Esophagus squamous epithelium (tissue), 5 donors: ENCODE measurements around the gene KPNB1. TPM values are rescaled to one million over a fixed set of nuclear protein-coding genes. Genes with fewer than 3 reads are reported as not detected.

Experiments
- DNase-seq: peaks from one replicate; lab custom pipeline; 2025; lab: John Stamatoyannopoulos, UW
- H3K27ac ChIP-seq, 4 donors: fragments of 200-600 bp; sonication (generic); one replicate each; pipeline ENCODE4 v1.5.1; 2016 to 2019; ENCODE audit warnings: mild to moderate bottlenecking in 1 of 4
- H3K27me3 ChIP-seq, 4 donors: fragments of 200-600 bp; sonication (generic); 1 replicate in 3 of 4; 2 replicates in 1 of 4; pipeline versions ENCODE4 v1.5.1 to v1.6.0; 2017 to 2021; ENCODE audit warnings: antibody characterized with exemption in 1 of 4
- H3K36me3 ChIP-seq, 3 donors: fragments of 200-600 bp; sonication (generic); one replicate each; pipeline ENCODE4 v1.5.1; 2016 to 2019
- H3K4me1 ChIP-seq, 3 donors: fragments of 200-600 bp; sonication (generic); one replicate each; pipeline ENCODE4 v1.5.1; 2017 to 2019
- H3K4me3 ChIP-seq, 4 donors: fragments of 200-600 bp; sonication (generic); 1 replicate in 3 of 4; 2 replicates in 1 of 4; pipeline ENCODE4 v1.5.1; 2016 to 2019; ENCODE audit warnings: mild to moderate bottlenecking in 2 of 4, moderate library complexity in 1 of 4
- H3K9me3 ChIP-seq, 3 donors: fragments of 200-600 bp; sonication (generic); one replicate each; pipeline ENCODE4 v1.5.1; 2016 to 2019
- CTCF ChIP-seq, 6 experiments: fragments of 450-650 bp in 4 of 6; fragments of 200-600 bp in 2 of 6; sonication (generic) in 2 of 6; IDR thresholded peaks; one replicate each; pipeline ENCODE4 v1.5.1; 2016 to 2019; ENCODE audit warnings: antibody characterized with exemption in 6 of 6, mild to moderate bottlenecking in 4 of 6, moderate library complexity in 4 of 6
- POLR2A ChIP-seq, 4 donors: fragments of 450-650 bp; IDR thresholded peaks; one replicate each; pipeline ENCODE4 v1.6.1; 2017; ENCODE audit warnings: antibody characterized with exemption in 4 of 4, mild to moderate bottlenecking in 4 of 4, moderate library complexity in 3 of 4
- WGBS, 2 donors: methylation state at CpG; one replicate each; pipeline ENCODE4 v1.1.5; 2018; 5-methylcytosine and 5-hydroxymethylcytosine counted together
- intact Hi-C: fragments of 100-400 bp; cut with DNase I; formaldehyde crosslinking; loops from one replicate; pipeline ENCODE4 v1.15.0; 2022
- total RNA-seq, 4 donors: library from RNA; depleted of rRNA; stranded (reverse); fragments of >200 nt; gene quantifications; one replicate each; pipeline ENCODE4 v1.1.0, GENCODE V29; 2016
- donor health status: DM: yes; HTN: yes; CAD: no.

Gene KPNB1
- total RNA-seq, 4 donors from 2014 or later = 148 to 233 (median 186) TPM

- H3K4me1 ChIP-seq = peaks cover 11 to 51% (median 19%) of the 10 kb centered on the region in 3 donors
- peaks cover 0 to 20% (median 0%) of the 10 kb centered on the region in 3 donors for H3K36me3 ChIP-seq
- no peak for DNase-seq
- WGBS, 2 donors = 0% methylated on average over 8 to 24 of the region's 65 CpGs
- H3K27me3 ChIP-seq = no peaks in the 10 kb centered on the region
- TF ChIP-seq POLR2A (IDR thresholded peaks at IDR 0.05) = peak in 1 of 4 donors; percentile 24
- no peak for TF ChIP-seq CTCF (IDR thresholded peaks at IDR 0.05)
- H3K27ac ChIP-seq = peak overlapping the region; percentile 85 to 97 (median 94)
- H3K4me3 ChIP-seq = peak overlapping the region; percentile 73 to 98 (median 97)
- intact Hi-C loops = loop anchor here (10.0 kb wide), 1 partner anchor 110 kb away; no protein-coding TSS in a partner anchor
- no peaks in the 10 kb centered on the region for H3K9me3 ChIP-seq
Observed at GRCh38 chr17:47694581-47695428, 45.1 kb downstream of the KPNB1 start.

- Histone ChIP-seq H3K27ac (peak overlapping the region; percentile 85 to 97 (median 94)), H3K4me1 (peaks cover 11 to 51% (median 19%) of the 10 kb centered on the region in 3 donors), H3K4me3 (peak overlapping the region; percentile 73 to 98 (median 97)), H3K9me3 (no peaks in the 10 kb centered on the region), H3K27me3 (no peaks in the 10 kb centered on the region), H3K36me3 (peaks cover 0 to 26% (median 0%) of the 10 kb centered on the region in 3 donors)
- 75 to 80% methylated on average over 2 to 17 of the region's 47 CpGs for WGBS, 2 donors
- intact Hi-C loops = loop anchor here (10.0 kb wide), 1 partner anchor 109 kb away; no protein-coding TSS in a partner anchor
- no peak for DNase-seq
- TF ChIP-seq CTCF (IDR thresholded peaks at IDR 0.05) (no peak), POLR2A (IDR thresholded peaks at IDR 0.05) (peak in 1 of 4 donors; percentile 14)
Observed at GRCh38 chr17:47695429-47696376, 46.0 kb downstream of the KPNB1 start.

GRCh38 chr17:47696717-47697642 is 47.3 kb downstream of the KPNB1 start:
- Histone ChIP-seq H3K36me3 (peaks cover 0 to 38% (median 0%) of the 10 kb centered on the region in 3 donors), H3K27ac (no peak overlapping the region), H3K4me1 (peaks cover 11 to 51% (median 19%) of the 10 kb centered on the region in 3 donors), H3K4me3 (no peak overlapping the region), H3K9me3 (no peaks in the 10 kb centered on the region), H3K27me3 (no peaks in the 10 kb centered on the region)
- DNase-seq = no peak
- 60 to 87% methylated on average over 3 to 5 of the region's 11 CpGs for WGBS, 2 donors
- TF ChIP-seq POLR2A (IDR thresholded peaks at IDR 0.05) (no peak), CTCF (IDR thresholded peaks at IDR 0.05) (no peak)
- intact Hi-C loops = loop anchor here (10.0 kb wide), 1 partner anchor 108 kb away; no protein-coding TSS in a partner anchor

- H3K27ac ChIP-seq = no peak overlapping the region
- H3K4me3 ChIP-seq = no peak overlapping the region
- peaks cover 0 to 38% (median 0%) of the 10 kb centered on the region in 3 donors for H3K36me3 ChIP-seq
- intact Hi-C loops = loop anchor here (10.0 kb wide), 1 partner anchor 107 kb away; no protein-coding TSS in a partner anchor
- no peaks in the 10 kb centered on the region for H3K9me3 ChIP-seq
- no peaks in the 10 kb centered on the region for H3K27me3 ChIP-seq
- DNase-seq = no peak
- H3K4me1 ChIP-seq = peaks cover 5 to 44% (median 13%) of the 10 kb centered on the region in 3 donors
- 39 to 72% methylated on average over 3 to 7 of the region's 9 CpGs for WGBS, 2 donors
- TF ChIP-seq POLR2A (IDR thresholded peaks at IDR 0.05) (no peak), CTCF (IDR thresholded peaks at IDR 0.05) (no peak)
Observed at GRCh38 chr17:47697906-47698711, 48.4 kb downstream of the KPNB1 start.
